Glutamatergic neuron (in vitro differentiated cells): ENCODE data around the gene ZNF619. TPM values are rescaled to one million over a fixed set of nuclear protein-coding genes. Genes with fewer than 3 reads are reported as not detected.

Experiments
- DNase-seq: peaks from one replicate; pipeline ENCODE4 v3.0.0; 2022
- H3K27ac Mint-ChIP-seq: one replicate; pipeline ENCODE4 v1.8.0; 2020; ENCODE audit warnings: mild to moderate bottlenecking, mixed read lengths, inconsistent platforms; ENCODE audit not compliant: unreplicated experiment
- H3K27me3 Mint-ChIP-seq: one replicate; pipeline ENCODE4 v1.8.0; 2020; ENCODE audit warnings: mild to moderate bottlenecking, moderate library complexity, mixed read lengths, inconsistent platforms; ENCODE audit not compliant: unreplicated experiment
- H3K36me3 Mint-ChIP-seq: one replicate; pipeline ENCODE4 v1.8.0; 2020; ENCODE audit warnings: mild to moderate bottlenecking, mixed read lengths, inconsistent platforms; ENCODE audit not compliant: unreplicated experiment
- H3K4me1 Mint-ChIP-seq: one replicate; pipeline ENCODE4 v1.8.0; 2020; ENCODE audit warnings: mild to moderate bottlenecking, low read depth, mixed read lengths, inconsistent platforms; ENCODE audit not compliant: unreplicated experiment
- H3K4me3 Mint-ChIP-seq: one replicate; pipeline ENCODE4 v1.8.0; 2020; ENCODE audit warnings: mild to moderate bottlenecking, mixed read lengths, inconsistent platforms; ENCODE audit not compliant: unreplicated experiment
- H3K9me3 Mint-ChIP-seq: one replicate; pipeline ENCODE4 v1.8.0; 2020; ENCODE audit warnings: mild to moderate bottlenecking, moderate library complexity, mixed read lengths, inconsistent platforms; ENCODE audit not compliant: unreplicated experiment
- total RNA-seq: library from RNA; stranded (reverse); fragmentation: NEBNext Ultra II Directional; extraction: Animal tissue kit (Norgen Biotek cat#: 25700); gene quantifications from one replicate; pipeline ENCODE4 v1.2.1, GENCODE V29; 2021; ENCODE audit not compliant: unreplicated experiment
- TF ChIP-seq, protein P1 (sequence below): fragments of 200-600 bp; sonication (generic); IDR thresholded peaks from one replicate; pipeline ENCODE4 v1.5.0; 2021; ENCODE audit not compliant: partially characterized antibody, unreplicated experiment

The ZNF619 gene
- total RNA-seq, 1 donor from 2014 or later: 7.2 TPM

DNA sequence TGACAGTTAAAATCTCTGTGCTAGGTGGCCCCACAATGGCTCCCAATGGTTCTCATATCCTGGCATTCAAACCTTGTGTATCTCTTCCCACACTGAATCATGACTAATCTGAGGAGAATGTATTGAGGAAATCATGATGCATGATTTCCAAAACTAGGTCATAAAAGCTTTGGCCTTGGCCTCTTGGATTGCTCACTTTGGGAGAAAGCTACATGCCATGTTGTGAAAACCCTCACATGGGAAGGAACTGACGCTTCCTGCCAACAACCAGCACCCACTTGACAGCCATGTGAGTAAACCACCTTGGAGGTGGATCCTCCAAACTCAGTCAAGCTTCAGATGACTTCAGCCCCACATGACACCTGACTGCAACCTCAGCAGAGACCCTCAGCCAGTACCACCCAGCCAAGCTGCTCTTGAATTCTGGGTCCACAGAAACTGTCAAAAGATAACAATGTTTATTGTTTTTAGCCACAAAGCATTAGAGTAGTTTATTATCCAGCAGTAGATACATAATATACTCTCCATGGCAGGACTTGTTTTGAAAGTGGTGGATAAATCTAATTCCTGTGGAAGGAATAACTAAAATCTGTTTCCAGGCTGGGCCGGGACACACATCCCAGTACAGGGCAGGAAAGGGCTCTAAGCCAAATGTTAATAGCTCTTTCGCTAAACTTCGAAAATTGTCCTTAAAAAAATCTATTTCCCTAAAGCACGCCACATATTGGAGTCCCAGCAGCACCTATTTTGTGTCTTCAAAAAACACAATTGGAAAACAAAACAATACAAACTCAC is 27.9 kb downstream of the ZNF619 start:
- DNase-seq: no peak
- H3K36me3 Mint-ChIP-seq: no peaks in the 10 kb centered on the region
- TF ChIP-seq, protein P1, sequence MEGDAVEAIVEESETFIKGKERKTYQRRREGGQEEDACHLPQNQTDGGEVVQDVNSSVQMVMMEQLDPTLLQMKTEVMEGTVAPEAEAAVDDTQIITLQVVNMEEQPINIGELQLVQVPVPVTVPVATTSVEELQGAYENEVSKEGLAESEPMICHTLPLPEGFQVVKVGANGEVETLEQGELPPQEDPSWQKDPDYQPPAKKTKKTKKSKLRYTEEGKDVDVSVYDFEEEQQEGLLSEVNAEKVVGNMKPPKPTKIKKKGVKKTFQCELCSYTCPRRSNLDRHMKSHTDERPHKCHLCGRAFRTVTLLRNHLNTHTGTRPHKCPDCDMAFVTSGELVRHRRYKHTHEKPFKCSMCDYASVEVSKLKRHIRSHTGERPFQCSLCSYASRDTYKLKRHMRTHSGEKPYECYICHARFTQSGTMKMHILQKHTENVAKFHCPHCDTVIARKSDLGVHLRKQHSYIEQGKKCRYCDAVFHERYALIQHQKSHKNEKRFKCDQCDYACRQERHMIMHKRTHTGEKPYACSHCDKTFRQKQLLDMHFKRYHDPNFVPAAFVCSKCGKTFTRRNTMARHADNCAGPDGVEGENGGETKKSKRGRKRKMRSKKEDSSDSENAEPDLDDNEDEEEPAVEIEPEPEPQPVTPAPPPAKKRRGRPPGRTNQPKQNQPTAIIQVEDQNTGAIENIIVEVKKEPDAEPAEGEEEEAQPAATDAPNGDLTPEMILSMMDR: no peak
- H3K4me3 Mint-ChIP-seq: peak overlapping the region; percentile 96
- H3K27ac Mint-ChIP-seq: peak overlapping the region; percentile 59
- no peaks in the 10 kb centered on the region for H3K9me3 Mint-ChIP-seq
- peaks cover 3% of the 10 kb centered on the region for H3K27me3 Mint-ChIP-seq
- H3K4me1 Mint-ChIP-seq: peaks cover 4% of the 10 kb centered on the region

DNA sequence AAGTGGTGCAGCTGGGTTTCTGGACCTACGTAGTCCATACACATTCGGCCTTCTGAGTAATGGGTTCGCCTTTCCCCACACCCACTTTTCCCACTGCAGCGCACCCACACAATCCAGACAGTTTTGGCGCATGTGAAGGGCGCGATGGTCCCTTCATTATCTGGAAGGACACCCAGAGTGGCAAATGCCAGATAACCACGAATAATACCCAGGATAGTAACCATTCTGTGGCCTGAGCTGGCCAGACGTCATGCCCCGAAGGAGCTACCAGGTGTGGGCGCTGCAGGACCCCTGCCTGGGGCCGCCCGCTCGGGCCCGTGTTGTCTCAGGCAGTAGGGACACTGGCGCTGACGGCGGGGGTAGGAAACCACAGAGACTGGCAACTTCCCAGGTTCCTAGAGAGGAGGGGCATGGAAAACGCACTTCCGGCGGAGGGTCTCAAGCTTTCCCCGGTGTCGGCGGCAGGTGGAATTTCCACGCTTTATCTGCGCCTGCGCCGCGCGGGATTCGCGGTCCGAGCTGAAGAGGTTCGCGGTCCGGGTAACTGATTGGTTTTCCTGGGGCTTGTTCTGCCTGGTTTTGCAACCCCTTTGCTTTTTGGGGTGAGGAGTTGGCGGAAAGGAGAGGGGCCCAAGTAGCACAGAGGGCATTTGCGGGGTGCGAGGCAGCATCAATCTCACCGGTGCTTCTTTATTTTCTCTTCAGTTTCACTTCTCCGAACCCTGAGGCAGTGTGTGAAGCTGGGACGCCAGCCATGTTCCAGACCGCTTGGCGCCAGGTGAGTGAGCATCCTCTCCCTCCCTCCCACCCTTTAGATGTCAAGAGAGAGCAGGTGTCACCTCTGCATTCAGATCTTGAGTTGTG is 28.9 kb downstream of the ZNF619 start, which contains the start of gene ZNF620:
ZNF620 (plus strand) TSS at position 441 of the 864 bp plus-strand sequence; CDS start at position 755, 314 bp downstream.
- peak within 1 kb of the TSS; percentile 96 for H3K4me3 Mint-ChIP-seq
- peaks cover 4% of the 10 kb centered on the region for H3K4me1 Mint-ChIP-seq
- H3K9me3 Mint-ChIP-seq: no peaks in the 10 kb centered on the region
- TF ChIP-seq, protein P1: no peak
- no peaks in the 10 kb centered on the region for H3K36me3 Mint-ChIP-seq
- H3K27me3 Mint-ChIP-seq: peaks cover 2% of the 10 kb centered on the region
- peak; percentile 88 for DNase-seq
- H3K27ac Mint-ChIP-seq: peak within 1 kb of the TSS; percentile 80

DNA sequence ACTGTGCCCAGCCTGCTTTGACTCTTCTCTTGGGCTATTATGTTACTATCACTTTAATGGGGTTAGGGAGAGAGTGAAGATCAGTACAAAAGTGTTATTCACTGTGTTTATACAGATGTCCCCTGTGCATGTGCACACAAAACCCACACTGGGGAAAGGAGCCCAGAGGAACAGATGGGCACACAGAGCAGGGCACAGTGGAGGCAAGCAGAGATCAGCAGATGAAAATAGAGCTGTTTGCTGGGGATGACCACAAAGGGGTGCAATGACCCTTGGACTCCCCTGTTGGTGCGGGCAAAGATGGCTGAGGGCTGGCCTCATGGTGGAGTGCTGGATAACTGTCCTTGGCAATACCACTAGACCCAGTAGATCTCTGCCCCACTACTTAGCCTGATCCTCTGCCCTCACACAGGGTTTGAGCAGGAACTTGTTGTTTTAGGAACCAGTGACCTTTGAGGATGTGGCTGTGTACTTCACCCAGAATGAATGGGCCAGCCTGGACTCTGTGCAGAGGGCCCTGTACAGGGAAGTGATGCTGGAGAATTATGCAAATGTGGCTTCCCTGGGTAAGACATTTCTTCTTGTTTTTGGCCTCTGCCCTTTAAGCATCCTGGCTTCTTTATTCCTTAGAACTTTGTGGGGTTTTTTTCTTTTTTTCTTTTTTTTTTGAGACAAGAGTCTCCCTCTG is 34.3 kb downstream of the ZNF619 start:
- DNase-seq: no peak
- TF ChIP-seq, protein P1: no peak
- peaks cover 4% of the 10 kb centered on the region for H3K4me1 Mint-ChIP-seq
- H3K36me3 Mint-ChIP-seq: no peaks in the 10 kb centered on the region
- no peaks in the 10 kb centered on the region for H3K27me3 Mint-ChIP-seq
- H3K9me3 Mint-ChIP-seq: no peaks in the 10 kb centered on the region
- H3K4me3 Mint-ChIP-seq: no peak overlapping the region
- H3K27ac Mint-ChIP-seq: no peak overlapping the region

DNA sequence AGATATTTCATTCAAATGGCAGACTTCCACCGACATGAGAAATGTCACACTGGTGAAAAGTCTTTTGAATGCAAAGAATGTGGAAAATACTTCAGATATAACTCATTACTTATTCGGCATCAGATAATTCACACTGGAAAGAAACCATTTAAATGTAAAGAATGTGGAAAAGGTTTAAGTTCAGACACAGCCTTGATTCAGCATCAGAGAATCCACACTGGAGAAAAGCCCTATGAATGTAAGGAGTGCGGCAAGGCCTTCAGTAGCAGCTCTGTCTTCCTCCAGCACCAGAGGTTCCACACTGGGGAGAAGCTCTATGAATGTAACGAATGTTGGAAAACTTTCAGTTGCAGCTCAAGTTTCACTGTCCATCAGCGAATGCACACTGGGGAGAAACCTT is 39.3 kb downstream of the ZNF619 start:
- Mint-ChIP-seq H3K9me3 (no peaks in the 10 kb centered on the region), H3K4me1 (no peaks in the 10 kb centered on the region), H3K27me3 (no peaks in the 10 kb centered on the region), H3K27ac (no peak overlapping the region), H3K4me3 (no peak overlapping the region), H3K36me3 (no peaks in the 10 kb centered on the region)
- no peak for DNase-seq
- TF ChIP-seq, protein P1: no peak
